Measurements from ENCODE around the gene COQ9.
"Not testable (repeated sequence)": the region's sequence is repeated elsewhere in the genome, so short reads cannot be mapped to it uniquely, and the experiment has no call there.

COQ9 gene

DNA sequence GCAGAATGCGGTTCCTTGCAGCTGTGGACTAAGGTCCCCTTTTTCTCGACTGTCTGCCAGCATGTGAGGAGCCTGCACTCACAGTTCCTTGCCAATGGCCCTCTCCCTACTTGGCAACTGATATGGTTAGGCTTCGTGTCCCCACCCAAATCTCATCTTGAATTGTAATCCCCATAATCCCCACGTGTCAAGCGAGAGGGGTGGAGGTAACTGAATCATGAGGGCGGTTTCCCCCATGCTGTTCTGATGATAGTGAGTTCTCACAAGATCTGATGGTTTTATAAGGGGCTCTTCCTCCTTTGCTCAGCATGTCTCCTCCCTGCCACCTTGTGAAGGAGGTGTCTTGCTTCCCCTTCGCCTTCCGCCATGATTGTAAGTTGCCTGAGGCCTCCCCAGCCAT lies 20.0 kb upstream of the COQ9 start:
- DNase-seq (ENCODE audit: low spot score) = no peak

DNA sequence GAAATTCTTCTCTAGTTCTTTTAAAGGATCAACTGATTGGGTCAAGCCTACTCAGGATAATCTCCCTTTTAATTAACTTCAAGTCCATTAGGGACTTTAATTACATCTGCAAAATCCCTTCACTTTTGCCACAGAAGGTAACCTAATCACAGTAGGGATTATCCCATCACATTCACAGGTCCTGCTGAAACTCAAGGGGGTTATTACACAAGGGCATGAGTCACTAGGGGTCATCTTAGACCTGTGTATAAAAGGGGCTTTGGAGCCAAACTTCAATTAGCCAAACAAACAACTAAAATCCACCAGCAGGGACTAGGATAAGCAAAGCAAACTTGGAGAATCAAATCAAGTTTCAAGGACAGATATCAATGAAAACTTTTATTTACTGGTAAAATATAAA lies 19.5 kb upstream of the COQ9 start:
- DNase-seq (ENCODE audit: low spot score) = no peak

DNA sequence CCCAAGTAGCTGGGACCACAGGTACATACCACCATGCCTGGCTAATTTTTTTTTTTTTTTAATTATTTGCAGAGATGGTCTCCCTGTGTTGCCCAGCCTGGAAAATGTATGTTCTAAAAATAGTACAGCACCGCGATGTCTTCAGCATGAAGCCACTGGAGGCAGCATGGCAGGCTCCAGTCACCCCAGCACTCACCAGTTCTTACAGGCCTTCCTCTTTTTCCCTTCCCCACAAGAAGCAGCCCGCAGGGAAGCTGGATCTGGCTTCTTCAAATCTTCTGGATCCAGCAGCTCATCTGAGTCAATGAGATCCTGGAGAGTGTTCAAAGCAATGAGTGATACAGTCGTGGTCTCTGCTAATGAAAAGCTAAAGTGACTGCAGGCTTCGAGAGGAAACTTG lies 16.3 kb upstream of the COQ9 start:
- no peak for DNase-seq (ENCODE audit: low spot score)

DNA sequence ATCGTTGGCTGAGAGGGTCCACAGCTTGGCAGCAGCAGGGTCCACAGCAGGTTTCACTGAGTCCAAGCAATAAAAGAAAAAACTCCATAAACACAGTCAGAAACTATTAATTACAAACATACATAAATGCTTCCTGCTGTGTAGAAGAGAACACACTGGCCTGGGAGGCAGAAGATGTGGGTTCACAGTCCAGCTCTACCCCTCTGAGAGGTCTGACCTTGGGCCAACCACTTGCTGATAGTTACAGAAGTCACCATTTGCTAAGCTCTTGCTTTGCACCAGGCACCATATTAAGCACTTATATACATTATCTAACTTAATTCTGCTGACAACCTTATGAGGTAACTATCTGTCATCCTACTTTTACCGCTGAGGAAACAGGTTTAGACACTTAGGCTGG lies 14.8 kb upstream of the COQ9 start:
- DNase-seq (ENCODE audit: low spot score) = no peak

DNA sequence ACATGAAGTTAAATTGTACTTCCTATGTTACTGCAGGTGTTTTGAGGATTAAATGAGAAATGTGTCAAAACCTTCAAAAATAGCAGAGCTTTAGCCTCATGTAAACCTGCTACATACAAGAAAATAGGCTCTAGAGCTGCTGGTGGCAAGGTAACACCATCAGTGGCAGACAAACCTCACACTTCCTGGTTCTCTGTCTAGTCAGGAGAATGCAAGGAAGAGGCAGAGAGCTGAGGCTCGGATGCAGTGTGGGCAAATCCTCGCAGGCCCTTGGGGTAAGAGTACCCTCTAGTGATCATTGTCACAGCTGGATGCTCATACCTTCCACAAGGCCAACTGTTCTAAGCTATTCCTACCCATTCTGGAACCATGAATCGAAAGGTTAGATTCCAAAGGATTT lies 14.3 kb upstream of the COQ9 start:
- DNase-seq (ENCODE audit: low spot score) = no peak

DNA sequence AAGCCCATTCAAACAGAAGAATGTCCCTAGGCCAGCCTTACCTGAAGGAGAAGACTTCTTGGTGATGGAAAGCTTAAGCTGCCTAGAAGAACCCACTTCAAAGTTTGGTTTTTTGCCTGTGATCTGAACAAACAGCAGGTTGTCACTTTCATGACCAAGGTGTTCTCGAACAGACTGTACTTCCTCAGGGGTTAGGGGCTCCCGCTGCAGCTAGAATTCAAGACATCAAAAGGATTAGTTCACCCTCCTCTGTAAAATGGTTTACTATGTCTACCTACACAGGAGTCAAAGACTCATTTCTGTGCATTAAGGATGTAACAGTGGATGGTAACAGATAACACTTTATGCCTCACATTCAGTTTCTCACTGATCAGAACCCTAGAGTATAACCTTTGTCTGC lies 13.3 kb upstream of the COQ9 start:
- DNase-seq (ENCODE audit: low spot score) = no peak

DNA sequence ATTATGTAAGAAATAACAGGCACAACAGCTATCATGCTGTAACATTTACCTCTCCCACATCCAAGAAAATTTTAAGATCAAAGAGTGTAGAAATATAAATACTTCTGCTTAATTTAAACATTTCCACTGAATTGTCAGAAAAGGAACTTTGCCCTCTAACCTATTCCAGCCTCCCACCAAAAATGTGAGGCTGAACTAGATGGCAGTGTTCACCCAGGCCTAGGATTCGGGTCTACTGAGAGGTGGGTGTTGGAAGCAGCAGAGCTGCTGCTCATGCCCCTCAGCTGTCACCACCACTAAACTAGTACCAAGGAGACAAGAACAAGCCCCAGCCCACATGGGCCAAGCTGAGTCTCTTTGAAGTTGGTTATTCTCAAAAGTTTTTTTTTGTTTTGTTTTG lies 11.4 kb upstream of the COQ9 start:
- no peak for DNase-seq (ENCODE audit: low spot score)

DNA sequence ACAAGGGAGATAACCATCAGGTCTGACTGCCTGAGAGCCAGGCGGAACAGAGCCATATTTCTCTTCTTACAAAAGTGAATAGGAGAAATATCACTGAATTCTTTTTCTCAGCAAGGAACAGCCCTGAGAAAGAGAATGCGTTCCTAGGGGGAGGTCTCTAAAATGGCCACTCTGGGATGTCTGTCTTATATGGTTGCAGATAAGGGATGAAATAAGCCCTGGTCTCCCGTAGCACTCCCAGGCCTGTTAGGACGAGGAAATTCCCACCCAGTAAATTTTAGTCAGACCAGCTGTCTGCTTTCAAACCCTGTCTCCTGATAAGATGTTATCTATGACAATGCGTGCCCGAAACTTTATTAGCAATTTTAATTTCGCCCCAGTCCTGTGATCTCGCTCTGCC lies 7.3 kb upstream of the COQ9 start:
- DNase-seq (ENCODE audit: low spot score) = not testable (repeated sequence)

DNA sequence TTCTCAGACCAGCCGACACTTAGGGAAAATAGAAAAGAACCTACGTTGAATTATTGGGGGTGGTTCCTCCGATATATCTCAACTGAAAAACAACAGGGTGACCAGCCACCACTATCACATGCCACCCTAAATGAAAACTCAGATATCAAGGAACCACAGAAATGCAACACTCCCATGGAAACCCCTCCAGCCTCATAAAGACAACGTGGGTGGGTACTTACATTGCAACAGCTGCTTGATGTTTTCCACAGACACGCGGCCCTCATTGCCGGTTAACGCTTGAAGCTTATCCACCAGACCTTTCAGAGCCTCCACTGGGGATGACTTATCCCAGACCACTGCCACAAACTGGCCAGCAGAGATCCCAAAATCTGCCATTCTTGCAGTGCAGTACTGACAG lies 6.7 kb upstream of the COQ9 start:
- not testable (repeated sequence) for DNase-seq (ENCODE audit: low spot score)

DNA sequence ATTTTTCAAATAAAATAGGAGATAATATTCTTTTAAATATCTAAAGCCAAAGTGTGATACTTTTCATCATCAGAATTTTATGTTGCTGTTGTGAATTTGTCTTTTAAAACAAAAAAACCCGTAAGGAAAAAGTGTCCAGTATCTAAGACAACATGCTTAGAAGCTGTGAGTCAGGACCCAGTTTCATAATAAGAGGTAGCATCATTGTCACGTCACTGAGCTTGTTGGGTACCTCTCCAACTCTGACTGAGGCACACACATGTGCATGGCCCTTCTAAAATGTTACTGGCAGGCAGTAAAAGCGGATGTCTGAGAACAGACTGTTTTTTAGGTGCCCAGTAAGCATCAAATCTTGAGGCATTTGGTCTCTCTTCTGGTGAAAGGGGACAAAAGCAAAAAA lies 2.6 kb upstream of the COQ9 start:
- DNase-seq (ENCODE audit: low spot score) = no peak

DNA sequence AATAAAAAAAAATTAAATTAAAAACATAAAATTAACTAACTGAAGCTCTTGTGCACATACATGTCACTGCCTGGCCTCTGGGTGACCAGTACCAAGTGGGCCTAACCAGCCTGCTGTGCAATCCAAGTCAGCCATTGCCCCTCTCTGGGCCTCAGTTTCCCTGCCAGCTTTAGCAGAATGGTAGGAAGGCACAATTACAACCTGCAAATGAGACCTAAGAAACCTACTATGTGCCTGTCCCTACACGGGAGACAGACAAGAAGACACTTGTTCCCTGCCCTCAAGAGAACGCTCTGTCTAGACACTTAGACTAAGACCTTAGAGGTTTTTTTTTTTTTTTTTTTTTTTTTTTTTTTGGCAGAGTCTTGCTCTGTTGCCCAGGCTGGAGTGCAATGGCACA lies 1.8 kb upstream of the COQ9 start:
- no peak for DNase-seq (ENCODE audit: low spot score)

DNA sequence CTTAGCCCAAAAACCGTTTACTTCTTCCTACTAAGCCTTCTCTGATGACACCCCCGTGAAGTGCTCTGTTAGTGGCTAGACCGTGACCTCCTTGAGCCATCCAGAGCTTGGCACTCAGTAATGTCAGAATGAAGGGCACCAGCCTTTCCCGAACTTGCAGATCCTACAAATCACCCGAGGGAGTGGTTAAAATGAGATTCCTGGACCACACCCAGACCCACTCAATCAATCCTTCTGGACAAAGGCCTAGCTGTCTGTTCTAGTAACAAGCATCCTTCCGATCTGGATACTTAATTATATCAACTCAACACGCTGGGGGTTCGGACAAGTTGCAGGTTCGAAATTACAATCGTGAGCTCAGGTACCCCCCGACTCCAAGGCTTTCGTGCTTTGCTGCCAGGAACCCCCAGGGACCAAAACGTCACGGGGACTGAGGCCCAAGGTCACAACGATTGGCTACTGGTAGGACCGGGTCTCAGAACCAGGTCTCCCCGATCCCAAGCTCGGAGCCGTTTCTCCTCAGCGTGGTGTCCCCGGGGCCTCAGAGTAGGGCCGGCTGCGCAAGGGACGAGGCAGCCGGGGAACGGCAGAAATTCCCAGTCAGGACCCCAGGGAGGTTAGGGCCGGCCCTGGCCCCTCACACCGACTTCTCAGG lies 621 bp upstream of the COQ9 start:
- peak; percentile 23 for DNase-seq (ENCODE audit: low spot score)

DNA sequence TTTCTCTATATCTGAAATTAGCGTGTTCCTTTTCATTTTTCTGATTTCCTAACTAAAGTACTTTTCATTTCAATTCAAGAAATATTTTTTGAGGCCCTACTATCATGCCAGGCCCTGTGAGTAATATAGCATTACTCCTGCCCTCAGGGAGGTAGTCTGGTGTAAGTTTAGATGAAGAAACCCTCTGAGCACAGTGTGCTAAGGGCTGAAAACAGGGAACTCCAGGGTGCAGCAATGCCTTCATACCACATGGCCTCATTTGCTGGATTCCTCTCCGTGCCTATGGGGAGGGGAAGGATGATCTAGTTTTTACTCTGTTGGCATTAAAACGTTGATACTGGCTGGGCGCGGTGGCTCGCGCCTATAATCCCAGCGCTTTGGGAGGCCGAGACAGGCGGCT lies 4.7 kb downstream of the COQ9 start:
- DNase-seq (ENCODE audit: low spot score) = no peak

DNA sequence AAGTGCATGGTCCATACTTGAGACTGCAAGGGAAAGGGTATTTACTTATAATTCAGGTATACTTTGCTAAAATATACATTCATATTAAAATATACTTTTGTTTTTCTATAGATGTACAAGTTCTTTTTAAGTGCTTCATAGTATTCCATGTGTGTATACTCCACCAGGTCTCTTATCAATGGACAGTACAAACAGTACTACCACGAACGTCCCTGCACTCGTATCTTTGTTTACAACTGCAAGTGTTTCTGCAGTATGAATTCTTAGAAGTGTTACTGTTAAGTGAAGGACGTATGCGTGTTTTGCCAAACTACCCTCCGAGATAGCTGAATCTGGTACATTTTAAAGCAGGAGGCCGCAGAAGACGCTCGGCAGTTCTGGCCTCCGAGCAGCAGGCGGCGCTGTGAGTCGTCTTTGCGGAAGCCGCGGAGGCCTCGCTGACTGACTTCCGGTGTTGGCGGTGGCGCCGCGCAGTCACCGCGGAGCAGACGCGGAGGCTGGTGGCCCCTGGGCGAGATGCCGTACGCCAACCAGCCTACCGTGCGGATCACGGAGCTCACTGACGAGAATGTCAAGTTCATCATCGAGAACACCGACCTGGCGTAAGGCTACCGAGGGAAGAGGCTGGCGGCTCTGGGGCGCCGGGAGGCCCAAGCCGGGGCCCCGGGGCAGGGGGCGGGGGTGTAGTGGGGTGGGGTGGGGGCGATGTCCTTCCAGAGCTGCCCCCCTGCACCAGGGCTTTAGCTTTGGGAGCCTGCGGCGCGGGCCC lies 15.1 kb downstream of the COQ9 start, which contains the start of gene POLR2C:
Gene POLR2C, plus strand, starts transcription at position 471 of the 769 bp plus-strand sequence. Its CDS starts 46 bp downstream, at position 517.
- DNase-seq (ENCODE audit: low spot score) = peak; percentile 81

DNA sequence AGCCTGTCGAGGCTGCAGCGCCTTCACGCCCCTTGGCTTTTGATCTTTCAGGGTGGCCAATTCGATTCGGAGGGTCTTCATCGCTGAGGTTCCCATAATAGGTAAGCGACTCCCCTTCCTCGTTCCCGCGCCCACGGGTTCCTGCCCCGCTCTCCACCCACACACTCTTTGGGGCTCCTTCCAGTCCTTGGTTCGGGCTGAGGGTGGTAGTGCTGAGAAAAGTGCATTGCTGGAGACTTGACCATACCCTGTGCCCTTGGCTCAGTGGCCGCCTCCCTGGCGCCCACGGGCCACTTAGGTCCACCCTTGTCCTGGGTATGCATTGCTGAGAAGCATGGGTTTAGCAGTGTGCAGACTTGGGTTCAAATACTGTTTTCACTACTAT lies 15.7 kb downstream of the COQ9 start:
- DNase-seq (ENCODE audit: low spot score) = no peak

DNA sequence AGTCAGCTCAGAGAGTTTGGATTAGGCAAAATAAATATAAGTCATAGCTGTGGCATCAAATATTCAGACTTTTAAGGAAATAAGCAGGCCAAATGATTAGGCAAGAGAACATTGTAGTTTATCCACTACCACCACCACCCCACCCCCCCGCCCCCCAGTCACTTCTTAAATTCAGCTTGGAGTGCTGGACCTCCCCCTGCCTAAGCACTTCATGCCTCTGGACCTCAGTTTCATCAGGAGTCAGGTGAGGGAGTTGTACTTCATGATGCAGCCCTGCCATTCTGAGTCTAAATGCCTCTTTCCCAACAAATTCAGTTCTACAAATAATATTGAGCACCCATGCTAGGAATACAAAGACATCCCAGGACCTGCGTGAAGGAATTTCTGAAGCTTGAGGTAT lies 17.2 kb downstream of the COQ9 start:
- no peak for DNase-seq (ENCODE audit: low spot score)

DNA sequence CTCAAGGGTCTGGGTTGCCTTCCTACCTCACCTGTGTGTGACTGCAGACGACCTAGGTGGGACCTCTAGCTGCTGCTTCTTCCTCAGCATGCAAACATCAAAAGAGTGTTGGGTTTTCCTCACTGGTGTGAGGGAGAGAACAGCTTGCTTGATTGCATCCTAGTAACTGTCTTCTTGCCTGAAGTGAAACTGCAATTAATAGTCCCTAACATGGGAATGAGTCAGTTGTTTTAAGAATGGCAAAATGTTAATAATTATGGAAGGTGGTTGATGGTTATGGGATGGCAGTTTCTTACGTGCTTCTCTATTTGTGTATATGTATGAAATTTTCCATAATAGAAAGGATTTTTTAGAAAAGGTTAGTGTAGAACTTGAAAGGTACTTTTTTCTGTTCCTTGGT lies 21.1 kb downstream of the COQ9 start:
- DNase-seq (ENCODE audit: low spot score) = no peak

DNA sequence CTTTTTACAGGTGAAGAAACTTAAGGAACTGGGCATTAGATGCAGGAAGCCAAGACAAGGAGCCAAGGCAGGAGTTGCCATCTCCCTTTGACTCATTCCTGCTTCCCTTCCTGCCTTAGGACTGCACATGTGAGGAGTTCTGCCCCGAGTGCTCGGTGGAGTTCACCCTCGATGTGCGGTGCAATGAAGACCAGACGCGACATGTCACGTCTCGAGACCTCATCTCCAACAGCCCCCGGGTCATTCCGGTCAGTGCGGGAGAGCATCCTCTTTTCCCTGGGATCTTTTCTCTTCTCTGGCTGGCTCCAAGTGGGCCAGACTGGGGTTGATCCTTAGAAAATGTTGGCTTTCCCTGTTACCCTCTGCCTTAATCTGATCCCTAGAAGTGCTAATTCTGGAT lies 21.8 kb downstream of the COQ9 start:
- DNase-seq (ENCODE audit: low spot score) = no peak

DNA sequence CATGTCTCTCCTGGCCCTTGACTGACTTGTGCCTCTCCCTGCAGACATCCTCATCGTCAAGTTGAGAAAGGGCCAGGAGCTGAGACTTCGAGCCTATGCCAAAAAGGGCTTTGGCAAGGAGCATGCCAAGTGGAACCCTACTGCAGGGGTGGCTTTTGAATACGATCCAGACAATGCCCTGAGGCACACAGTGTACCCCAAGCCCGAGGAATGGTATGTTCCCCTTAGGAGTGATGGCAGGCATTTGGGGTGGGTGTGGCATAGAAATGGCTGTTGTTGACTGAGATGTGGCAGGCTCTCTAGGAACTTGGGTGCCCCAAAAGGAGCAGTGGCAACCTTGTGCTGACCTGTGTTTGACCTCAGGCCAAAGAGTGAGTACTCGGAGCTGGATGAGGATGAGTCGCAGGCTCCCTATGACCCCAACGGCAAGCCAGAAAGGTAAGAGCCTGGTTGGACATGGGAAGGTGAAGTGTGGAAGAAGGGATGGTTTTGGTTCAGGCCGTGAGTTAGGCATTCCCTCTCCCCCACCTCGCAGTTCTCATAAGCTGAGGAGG lies 22.7 kb downstream of the COQ9 start:
- DNase-seq (ENCODE audit: low spot score) = no peak

DNA sequence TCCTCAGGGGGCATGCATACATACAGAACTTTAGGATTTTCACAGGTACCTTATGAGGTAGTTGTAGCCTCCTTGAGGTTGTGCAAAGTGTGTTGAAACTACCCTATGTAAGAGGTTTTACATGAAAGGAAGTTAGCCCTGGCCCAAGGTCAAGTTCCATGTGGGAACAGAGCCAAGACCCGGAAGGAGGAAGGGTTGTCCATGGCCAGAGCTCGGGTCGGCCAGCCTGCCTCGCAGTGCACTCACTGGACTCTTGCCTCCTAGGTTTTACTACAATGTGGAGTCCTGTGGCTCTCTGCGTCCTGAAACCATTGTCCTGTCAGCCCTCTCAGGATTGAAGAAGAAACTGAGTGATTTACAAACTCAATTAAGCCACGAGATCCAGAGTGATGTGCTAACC lies 23.4 kb downstream of the COQ9 start:
- DNase-seq (ENCODE audit: low spot score) = no peak

DNA sequence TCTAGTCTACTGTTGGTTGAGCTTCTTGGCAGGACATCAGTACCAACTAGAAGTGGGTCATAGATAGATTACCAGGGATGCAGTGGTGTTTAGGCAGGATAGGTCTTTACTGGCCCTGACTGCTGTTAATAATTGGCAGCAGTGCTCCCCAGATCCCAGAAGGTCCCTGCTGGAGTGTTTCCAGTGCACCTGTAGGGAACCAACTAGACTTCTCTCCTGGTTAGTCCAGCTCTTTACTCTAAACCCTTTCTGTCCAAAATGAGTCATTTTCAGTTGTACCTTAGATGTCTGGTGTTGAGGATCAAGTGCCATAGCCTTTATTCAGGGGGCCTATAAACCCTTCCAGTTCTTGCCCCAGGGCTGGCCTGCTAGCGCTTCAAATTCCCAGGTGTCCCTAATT lies 23.9 kb downstream of the COQ9 start:
- DNase-seq (ENCODE audit: low spot score) = no peak

DNA sequence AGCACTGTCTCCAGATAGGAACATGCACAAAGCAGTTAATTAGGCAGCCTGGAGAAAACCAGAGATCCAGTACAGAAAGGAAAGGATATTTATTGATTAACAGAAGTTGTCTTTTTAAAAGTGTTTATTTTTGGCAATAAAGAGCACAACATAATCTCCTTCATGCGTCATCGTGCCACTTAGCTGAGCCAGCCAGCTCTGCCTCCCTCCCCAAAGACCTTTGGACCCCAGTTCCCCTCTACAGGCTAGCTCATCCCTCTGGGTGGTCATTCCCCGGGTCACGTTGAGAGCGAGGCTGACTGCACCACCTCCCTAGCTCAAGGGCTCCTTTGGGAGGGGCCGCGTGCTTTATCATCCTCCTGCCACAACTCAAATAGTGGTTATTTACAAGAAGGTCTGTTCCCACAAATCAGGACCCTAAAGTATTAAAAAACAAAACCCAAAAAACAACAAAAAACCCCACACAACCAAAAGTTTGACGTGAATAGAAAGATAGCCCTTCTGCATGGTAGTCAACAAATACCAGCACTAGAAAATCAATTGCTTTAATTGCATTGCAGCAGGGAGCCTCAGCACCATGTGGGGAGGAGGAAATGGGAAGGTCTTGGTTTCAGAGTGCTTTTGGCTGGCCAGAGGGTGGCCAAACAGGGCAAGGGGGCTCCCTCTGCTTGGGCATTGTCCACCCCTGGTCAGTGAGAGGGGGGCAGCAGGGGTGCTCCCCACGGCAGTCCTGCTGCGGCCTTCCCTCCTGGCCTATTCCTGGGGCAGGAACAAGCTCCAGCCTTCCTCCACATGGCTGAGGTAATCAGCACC lies 24.8 kb downstream of the COQ9 start:
- DNase-seq (ENCODE audit: low spot score) = no peak

DNA sequence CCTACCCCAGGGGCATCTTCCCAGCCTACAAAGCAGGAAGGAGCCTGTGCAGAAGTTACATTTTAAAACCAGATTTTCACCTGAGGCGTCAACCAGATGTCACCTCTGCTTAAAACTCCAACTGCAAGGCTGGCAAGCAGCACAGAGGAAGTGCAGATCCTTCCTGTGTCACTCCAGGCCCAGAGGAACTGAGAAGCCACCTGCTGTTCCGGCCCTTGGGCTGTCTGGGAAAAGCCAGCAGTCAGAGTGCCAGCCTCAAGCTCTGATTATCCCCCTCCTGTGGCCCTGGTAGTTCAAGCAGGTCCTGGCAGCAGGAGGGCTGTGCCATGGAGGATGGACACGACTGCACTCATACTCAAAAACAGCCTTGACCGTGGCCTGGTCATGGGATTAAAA lies 25.4 kb downstream of the COQ9 start:
- no peak for DNase-seq (ENCODE audit: low spot score)

Measured in kidney capillary endothelial cell (primary cell).